Hippocampal formation (tissue), 2 donors: Measurements from ENCODE around the gene GFI1B.

Source experiments
- DNase-seq, 2 donors: peaks; one replicate each; lab custom pipeline; 2025; lab: John Stamatoyannopoulos, UW

The GFI1B gene

DNA sequence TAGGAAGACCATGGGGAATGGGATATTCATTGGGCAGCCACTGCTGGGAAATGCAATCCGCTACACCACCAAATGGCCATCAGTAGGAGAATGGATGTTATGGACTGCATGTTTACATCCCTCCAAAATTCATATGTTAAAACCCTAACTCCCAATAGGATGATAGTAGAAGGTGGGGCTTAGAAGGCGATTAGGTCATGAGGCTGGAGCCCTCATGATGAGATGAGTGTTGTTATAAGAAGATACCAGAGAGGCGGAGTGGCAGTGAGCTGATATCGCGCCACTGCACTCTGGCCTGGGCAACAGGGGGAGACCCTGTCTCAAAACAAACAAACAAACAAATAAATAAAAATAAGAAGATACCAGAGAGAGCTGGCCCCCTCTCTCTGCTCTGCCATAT lies 36.2 kb downstream of the GFI1B start:
- DNase-seq = no peak

DNA sequence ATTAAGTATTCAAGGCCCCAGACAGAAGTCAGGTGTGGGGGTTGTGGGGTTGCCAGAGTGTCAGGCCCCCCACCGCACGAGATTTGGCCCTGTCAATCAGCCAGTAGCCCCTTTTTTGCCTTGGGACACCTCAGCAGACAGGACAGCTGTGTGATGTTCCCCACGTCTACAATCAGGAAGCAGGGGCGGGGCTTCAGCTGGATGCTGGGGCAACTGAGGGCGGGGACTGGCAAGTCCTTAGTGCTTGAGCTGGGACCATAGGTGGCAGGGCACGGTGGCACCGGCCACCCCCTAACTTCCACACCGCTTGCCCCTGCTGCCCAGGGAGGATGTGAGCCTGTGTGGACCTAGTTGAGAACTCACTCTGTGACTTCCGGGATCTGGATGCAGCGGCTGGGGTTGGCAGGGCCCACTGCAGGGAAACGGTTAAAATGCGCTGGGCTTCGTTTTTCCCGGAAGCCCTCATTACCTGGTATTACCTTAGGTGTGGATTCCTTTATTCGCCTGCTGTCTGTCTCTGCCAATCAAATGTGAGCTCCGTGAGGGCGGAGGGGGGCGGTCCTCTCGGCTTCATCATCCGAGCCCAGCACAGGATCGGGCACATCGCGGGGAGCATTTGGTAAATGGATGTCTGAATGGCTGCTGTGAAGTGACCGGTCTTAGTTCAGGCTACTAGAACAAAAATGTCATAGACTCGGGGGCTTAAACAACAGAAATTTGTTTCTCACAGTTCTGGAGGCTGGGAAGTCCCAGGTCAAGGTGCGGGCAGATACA lies 44.8 kb downstream of the GFI1B start:
- no peak for DNase-seq

DNA sequence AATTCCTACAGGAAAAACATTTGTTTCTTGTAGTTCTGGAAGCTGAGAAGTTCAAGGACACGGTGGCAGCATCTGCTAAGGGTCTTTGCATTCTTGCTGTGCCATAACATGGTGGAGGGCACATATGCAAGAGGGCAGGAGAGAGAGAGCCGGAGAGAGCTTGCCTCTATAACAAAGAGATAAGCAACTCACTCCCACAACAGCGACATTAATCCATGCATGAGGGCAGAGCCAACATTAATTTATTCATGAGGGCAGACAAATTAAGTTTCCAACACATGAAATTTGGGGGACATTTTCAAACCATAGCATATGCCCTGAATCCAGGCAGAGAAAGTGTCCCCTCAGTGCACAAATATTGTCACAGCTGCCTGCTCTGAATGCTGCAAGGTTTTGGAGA lies 47.9 kb downstream of the GFI1B start:
- DNase-seq = no peak

DNA sequence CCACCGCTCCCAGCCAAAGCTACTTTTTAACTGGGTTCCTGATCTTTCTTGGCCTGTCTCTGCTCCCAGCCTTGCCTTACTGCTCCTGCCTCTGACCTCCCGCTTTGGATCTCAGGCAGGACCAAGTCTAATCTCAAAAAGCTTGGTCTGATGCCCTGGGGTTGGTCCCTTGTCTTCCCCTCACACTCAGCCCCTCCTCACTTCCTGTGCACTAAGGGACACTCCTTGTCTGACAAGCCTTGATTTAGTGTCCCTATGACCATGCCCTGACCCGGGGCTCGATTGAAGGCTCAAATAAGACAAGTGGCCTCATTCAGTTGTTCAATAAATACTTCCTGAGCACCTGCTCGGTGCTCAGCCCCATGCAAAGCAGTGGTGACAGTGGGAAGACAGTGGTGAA lies 48.6 kb downstream of the GFI1B start:
- DNase-seq = no peak

DNA sequence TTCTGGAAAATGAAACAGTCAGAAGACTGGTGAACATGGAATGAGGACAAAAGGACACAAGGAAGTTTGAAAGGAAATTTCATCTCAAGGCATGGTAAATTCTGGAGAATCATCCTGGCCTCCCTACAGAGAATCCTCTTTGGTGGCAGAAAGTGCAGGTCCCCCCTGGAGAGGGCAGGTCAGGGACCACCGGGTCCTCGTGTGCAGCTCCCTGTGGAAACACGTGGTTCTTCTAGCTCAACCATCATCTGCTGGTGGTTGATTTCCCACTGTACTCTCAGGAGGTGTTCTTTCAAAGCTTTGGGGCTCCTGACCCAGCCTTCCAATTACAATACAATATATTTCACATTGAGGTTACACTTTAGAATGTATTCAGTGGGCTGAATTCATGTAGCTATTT lies 49.7 kb downstream of the GFI1B start:
- no peak for DNase-seq

DNA sequence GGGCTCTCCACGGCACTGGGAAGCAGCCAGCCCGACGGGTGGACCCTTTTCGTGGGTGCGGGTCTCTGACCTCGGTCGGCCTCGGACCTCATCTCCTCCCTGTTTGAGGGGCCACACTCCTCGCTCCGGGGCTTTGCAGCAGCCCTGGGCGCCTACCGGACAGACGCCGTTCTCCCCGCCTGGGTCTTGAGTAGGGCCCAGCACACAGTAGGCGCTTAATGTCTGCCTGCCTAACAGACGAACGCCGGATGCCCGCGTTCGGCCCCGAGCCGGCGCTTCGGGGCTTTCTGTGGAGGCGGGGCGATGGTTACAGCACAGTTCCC lies 51.5 kb downstream of the GFI1B start:
- DNase-seq = no peak

DNA sequence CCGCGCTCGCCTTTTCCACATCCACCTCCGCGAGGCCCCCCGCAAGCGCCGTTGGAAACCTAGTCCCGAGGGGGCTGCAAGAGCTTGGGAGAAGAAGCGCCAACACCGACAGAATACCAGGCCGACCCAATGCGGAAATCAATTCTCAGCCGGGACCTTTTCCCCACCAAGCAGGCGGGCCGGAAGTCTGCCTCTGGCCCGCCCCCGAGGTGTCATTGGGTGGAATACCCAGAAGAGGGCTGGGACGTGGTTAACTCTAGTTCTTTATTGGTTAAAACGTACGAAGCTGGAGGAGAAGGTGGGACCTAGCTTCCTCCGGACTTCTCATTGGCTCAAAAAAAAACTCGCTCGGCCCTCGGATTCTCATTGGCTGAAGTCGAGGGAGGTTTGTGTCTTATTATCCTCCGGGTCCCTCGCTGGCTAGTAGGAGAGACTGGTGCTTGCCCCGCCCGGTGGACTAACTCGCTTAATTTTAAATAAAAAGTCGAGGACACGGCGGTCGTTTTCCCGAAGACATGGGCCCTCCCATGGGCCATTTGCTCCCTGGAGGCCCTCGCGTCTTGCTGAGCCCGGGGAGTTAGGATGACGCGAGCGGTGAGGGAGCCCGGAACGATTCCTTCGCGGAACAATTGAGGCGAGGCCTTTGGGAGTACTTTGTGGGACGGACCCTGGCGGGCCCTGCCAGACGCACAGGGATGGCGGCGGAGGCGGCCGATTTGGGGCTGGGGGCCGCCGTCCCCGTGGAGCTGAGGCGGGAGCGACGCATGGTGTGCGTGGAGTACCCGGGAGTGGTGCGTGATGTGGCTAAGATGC lies 52.0 kb downstream of the GFI1B start, which contains the start of gene GTF3C5:
Gene GTF3C5 (plus strand): TSS at position 681 of the 813 bp plus-strand sequence. CDS start 15 bp downstream, at position 696.
- DNase-seq = peak; percentile 94 to 99

DNA sequence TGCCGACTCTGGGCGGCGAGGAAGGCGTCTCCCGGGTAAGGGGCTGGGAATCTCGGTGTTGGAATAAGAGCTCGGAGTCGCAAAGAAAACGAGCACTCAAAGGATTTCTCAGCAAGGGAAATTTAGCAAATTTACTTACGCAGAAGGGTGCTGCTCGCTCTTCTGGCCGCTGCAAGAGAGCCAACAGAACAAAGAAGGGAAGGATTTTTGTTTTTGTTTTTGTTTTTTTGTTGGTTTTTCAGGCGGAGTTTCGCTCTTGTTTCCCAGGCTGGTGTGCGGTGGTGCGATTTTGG lies 52.6 kb downstream of the GFI1B start:
- no peak for DNase-seq

DNA sequence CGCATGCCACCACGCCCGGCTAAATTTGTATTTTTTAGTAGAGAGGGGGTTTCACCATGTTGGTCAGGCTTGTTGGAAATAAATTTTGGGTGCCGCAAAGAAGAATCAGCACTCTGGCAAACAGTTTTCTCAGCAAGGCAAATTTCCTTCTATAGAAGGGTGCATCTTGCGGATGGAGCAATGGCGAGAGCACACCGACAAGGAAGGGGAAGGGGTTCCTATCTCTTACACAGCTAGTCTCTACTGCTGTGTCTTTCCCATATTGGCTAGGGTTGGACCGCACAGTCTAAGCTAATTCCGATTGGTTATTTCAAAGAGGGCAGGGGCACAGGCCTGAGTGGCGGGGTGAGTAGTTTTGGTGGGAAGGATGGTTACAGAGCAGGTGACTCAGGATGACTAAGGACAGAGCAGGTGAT lies 53.0 kb downstream of the GFI1B start:
- no peak for DNase-seq

DNA sequence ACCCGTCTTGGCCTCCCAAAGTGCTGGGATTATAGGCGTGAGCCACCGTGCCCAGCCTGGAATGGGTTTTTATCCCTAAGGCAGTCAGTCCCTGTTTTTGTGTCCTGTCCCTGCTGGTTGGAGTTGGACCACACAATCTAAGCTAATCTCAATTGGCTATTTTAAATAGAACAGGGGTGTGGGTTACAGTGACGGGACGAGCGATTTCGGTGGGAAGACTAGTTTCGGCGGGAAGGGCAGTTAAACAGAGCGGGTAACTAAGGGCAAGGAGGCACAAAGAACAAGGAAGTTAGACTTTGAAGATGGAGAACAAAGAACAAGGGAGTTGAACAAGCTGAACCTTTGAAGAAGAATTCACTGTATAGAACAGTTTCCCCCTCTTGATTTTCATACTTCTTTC lies 53.7 kb downstream of the GFI1B start:
- no peak for DNase-seq

DNA sequence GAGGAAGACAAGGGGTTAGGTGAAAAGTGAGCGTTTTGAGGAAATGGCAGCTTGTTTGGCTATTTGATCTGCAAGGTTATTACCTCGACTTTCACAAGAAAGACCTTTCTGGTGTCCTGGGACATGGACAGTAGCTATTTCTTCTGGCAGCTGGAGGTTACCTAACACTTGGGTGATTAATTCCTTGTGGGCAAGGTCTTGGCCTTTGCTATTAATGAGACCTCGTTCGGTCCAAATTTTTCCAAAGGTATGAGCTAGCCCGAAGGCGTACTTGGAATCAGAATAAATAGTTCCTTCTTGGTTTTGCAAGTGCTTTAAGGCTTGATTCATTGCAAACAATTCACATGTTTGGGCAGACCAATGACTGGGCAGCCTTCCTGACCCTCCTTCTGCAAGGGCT lies 57.2 kb downstream of the GFI1B start:
- DNase-seq = no peak

DNA sequence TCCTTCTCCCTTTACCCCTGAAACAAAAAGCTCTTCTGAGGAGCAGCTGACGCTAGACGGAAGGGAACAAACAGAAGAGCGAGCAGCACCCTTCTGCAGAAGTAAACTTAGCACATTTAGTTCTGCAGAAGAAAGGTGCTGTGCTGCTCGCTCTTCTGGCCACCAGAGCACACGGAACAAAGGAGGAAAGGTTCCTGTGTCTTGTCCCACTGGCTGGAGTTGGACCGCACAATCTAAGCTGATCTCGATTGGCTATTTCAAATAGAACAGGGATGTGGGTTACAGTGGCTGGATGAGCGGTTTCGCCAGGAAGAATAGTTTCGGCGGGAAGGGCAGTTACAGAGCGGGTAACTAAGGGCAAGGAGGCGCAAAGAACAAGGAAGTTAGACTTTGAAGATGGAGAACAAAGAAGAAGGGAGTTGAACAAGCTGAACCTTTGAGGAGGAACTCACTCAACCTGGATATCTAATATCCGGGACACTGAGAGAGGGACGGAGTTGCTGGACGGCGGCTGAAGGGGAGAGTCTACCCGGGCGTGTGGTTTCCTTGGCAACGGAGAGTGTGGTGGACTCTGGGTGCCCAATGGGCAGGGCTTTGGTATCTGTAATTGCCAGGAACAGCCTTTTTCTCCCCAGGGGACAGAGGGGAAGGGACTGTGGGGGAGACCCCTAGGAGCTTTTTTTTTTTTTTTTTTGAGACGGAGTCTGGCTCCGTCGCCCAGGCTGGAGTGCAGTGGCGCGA lies 59.5 kb downstream of the GFI1B start:
- no peak for DNase-seq

DNA sequence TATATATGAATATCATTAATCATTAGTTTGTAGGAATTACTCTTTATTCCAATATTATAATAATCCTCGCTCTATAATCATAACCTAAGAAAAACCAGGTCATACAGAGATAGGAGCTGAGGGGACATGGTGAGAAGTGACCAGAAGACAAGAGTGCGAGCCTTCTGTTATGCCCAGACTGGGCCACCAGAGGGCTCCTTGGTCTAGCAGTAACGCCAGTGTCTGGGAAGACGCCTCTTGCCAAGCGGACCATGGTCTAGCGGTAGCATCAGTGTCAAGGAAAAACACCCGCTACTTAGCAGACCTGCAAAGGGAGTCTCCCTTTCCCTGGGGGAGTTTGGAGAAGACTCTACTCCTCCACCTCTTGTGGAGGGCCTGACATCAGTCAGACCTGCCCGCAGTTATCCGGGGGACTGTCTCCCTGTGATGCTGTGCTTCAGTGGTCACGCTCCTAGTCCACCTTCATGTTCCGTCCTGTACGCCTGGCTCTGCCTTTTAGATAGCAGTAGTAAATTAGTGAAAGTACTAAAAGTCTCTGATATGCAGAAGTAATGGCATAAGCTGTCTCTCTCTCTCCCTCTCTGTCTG lies 62.5 kb downstream of the GFI1B start:
- DNase-seq = peak in 1 of 2 donors; percentile 10
